ENCODE measurements around the gene SCNN1G.
"Not testable (repeated sequence)": the region's sequence is repeated elsewhere in the genome, so short reads cannot be mapped to it uniquely, and the experiment has no call there.

Gene SCNN1G

GRCh38 chr16:23182679-23183542, at the start of gene SCNN1G:
SCNN1G (plus strand) TSS chr16:23182745; CDS start chr16:23186272, 3,527 bp downstream.
- DNase-seq = peak; percentile 3 to 9
- H3K27me3 Mint-ChIP-seq = peaks cover 83% of the 10 kb centered on the region
- no peaks in the 10 kb centered on the region for H3K9me3 Mint-ChIP-seq
- peak within 1 kb of the TSS in 1 of 2 donors; percentile 74 for H3K27ac Mint-ChIP-seq
- peak within 1 kb of the TSS; percentile 53 to 65 for H3K4me3 Mint-ChIP-seq
- ATAC-seq = no peak
- H3K4me1 Mint-ChIP-seq = peaks cover 14% of the 10 kb centered on the region

GRCh38 chr16:23132775-23133463, 49.6 kb upstream of the SCNN1G start:
- H3K9me3 Mint-ChIP-seq = peaks cover 0 to 5% of the 10 kb centered on the region in 2 donors
- ATAC-seq = no peak

GRCh38 chr16:23134274-23134673, 48.3 kb upstream of the SCNN1G start:
- H3K4me3 Mint-ChIP-seq = no peak overlapping the region
- ATAC-seq = no peak
- peaks cover 9 to 12% of the 10 kb centered on the region in 2 donors for H3K9me3 Mint-ChIP-seq
- DNase-seq = no peak
- H3K27me3 Mint-ChIP-seq = no peaks in the 10 kb centered on the region
- H3K4me1 Mint-ChIP-seq = peaks cover 9% of the 10 kb centered on the region
- H3K27ac Mint-ChIP-seq = no peak overlapping the region

More at GRCh38 chr16:23132775-23133463, 49.6 kb upstream of the SCNN1G start:
- Mint-ChIP-seq H3K27me3 (no peaks in the 10 kb centered on the region), H3K4me1 (peaks cover 9% of the 10 kb centered on the region), H3K4me3 (no peak overlapping the region), H3K27ac (peak overlapping the region in 1 of 2 donors; percentile 53)
- no peak for DNase-seq

GRCh38 chr16:23137256-23137655, 45.3 kb upstream of the SCNN1G start:
- Mint-ChIP-seq H3K9me3 (peaks cover 9 to 12% of the 10 kb centered on the region in 2 donors), H3K4me1 (peaks cover 9% of the 10 kb centered on the region), H3K4me3 (no peak overlapping the region), H3K27ac (no peak overlapping the region), H3K27me3 (no peaks in the 10 kb centered on the region)
- ATAC-seq (no peak), DNase-seq (no peak)

- peaks cover 9 to 12% of the 10 kb centered on the region in 2 donors for H3K9me3 Mint-ChIP-seq
- no peaks in the 10 kb centered on the region for H3K27me3 Mint-ChIP-seq
- H3K4me3 Mint-ChIP-seq = no peak overlapping the region
- H3K4me1 Mint-ChIP-seq = peaks cover 5% of the 10 kb centered on the region
- no peak for ATAC-seq
- no peak for DNase-seq
- H3K27ac Mint-ChIP-seq = no peak overlapping the region
Measured at GRCh38 chr16:23137818-23138217, 44.7 kb upstream of the SCNN1G start.

GRCh38 chr16:23140107-23140506, 42.4 kb upstream of the SCNN1G start:
- H3K27ac Mint-ChIP-seq = no peak overlapping the region
- no peak for DNase-seq
- H3K27me3 Mint-ChIP-seq = no peaks in the 10 kb centered on the region
- H3K4me3 Mint-ChIP-seq = no peak overlapping the region
- H3K4me1 Mint-ChIP-seq = peaks cover 5% of the 10 kb centered on the region
- H3K9me3 Mint-ChIP-seq = peaks cover 9 to 12% of the 10 kb centered on the region in 2 donors
- no peak for ATAC-seq

GRCh38 chr16:23141033-23141432, 41.5 kb upstream of the SCNN1G start:
- no peak for DNase-seq
- Mint-ChIP-seq H3K4me1 (peaks cover 9% of the 10 kb centered on the region), H3K27me3 (no peaks in the 10 kb centered on the region), H3K4me3 (no peak overlapping the region), H3K9me3 (peaks cover 9 to 12% of the 10 kb centered on the region in 2 donors), H3K27ac (no peak overlapping the region)
- no peak for ATAC-seq

- peaks cover 9% of the 10 kb centered on the region for H3K4me1 Mint-ChIP-seq
- ATAC-seq (no peak), DNase-seq (no peak)
- H3K4me3 Mint-ChIP-seq = no peak overlapping the region
- no peaks in the 10 kb centered on the region for H3K27me3 Mint-ChIP-seq
- no peak overlapping the region for H3K27ac Mint-ChIP-seq
- peaks cover 9 to 12% of the 10 kb centered on the region in 2 donors for H3K9me3 Mint-ChIP-seq
Measured at GRCh38 chr16:23141500-23141899, 41.0 kb upstream of the SCNN1G start.

GRCh38 chr16:23141959-23142740, 40.4 kb upstream of the SCNN1G start:
- Mint-ChIP-seq H3K27ac (no peak overlapping the region), H3K27me3 (no peaks in the 10 kb centered on the region), H3K4me3 (no peak overlapping the region), H3K9me3 (peaks cover 9 to 12% of the 10 kb centered on the region in 2 donors), H3K4me1 (peaks cover 16% of the 10 kb centered on the region)
- no peak for DNase-seq
- no peak for ATAC-seq

GRCh38 chr16:23143391-23143790, 39.2 kb upstream of the SCNN1G start:
- Mint-ChIP-seq H3K27me3 (no peaks in the 10 kb centered on the region), H3K4me1 (peaks cover 27% of the 10 kb centered on the region), H3K27ac (no peak overlapping the region), H3K9me3 (peaks cover 6% of the 10 kb centered on the region in 2 donors), H3K4me3 (no peak overlapping the region)
- DNase-seq = no peak
- no peak for ATAC-seq

GRCh38 chr16:23144393-23144792, 38.2 kb upstream of the SCNN1G start:
- H3K27me3 Mint-ChIP-seq, H3K9me3 Mint-ChIP-seq, H3K27ac Mint-ChIP-seq, H3K4me3 Mint-ChIP-seq, ATAC-seq, DNase-seq: not testable (repeated sequence)
- H3K4me1 Mint-ChIP-seq = peaks cover 29% of the 10 kb centered on the region

GRCh38 chr16:23145186-23145585, 37.4 kb upstream of the SCNN1G start:
- Mint-ChIP-seq H3K4me1 (peaks cover 35% of the 10 kb centered on the region), H3K9me3 (no peaks in the 10 kb centered on the region), H3K27me3 (no peaks in the 10 kb centered on the region), H3K27ac (peak overlapping the region in 1 of 2 donors; percentile 1), H3K4me3 (no peak overlapping the region)
- ATAC-seq = no peak
- DNase-seq = no peak

- no peaks in the 10 kb centered on the region for H3K9me3 Mint-ChIP-seq
- H3K4me3 Mint-ChIP-seq = no peak overlapping the region
- DNase-seq (no peak), ATAC-seq (no peak)
- H3K27me3 Mint-ChIP-seq = no peaks in the 10 kb centered on the region
- H3K4me1 Mint-ChIP-seq = peaks cover 37% of the 10 kb centered on the region
- H3K27ac Mint-ChIP-seq = no peak overlapping the region
Measured at GRCh38 chr16:23145608-23146007, 36.9 kb upstream of the SCNN1G start.

- DNase-seq = no peak
- Mint-ChIP-seq H3K9me3 (no peaks in the 10 kb centered on the region), H3K27me3 (no peaks in the 10 kb centered on the region), H3K27ac (no peak overlapping the region), H3K4me3 (peak overlapping the region in 1 of 2 donors; percentile 94), H3K4me1 (peaks cover 37% of the 10 kb centered on the region)
- ATAC-seq = no peak
Measured at GRCh38 chr16:23146877-23147601, 35.5 kb upstream of the SCNN1G start.

- DNase-seq = no peak
- Mint-ChIP-seq H3K4me1 (peaks cover 37% of the 10 kb centered on the region), H3K4me3 (peak overlapping the region in 1 of 2 donors; percentile 94), H3K27ac (no peak overlapping the region), H3K9me3 (no peaks in the 10 kb centered on the region), H3K27me3 (no peaks in the 10 kb centered on the region)
- no peak for ATAC-seq
Measured at GRCh38 chr16:23147666-23148065, 34.9 kb upstream of the SCNN1G start.
